Endothelial cell (in vitro differentiated cells): ENCODE measurements around the gene C1orf21. TPM values are rescaled to one million over a fixed set of nuclear protein-coding genes. Genes with fewer than 3 reads are reported as not detected.

ENCODE experiments used
- DNase-seq: peaks from one replicate; pipeline ENCODE4 v3.0.0; 2021; ENCODE audit warnings: low spot score
- H3K27ac Mint-ChIP-seq: one replicate; pipeline ENCODE4 v1.8.0; 2021; ENCODE audit warnings: mixed read lengths, inconsistent platforms; ENCODE audit not compliant: unreplicated experiment
- H3K27me3 Mint-ChIP-seq: one replicate; pipeline ENCODE4 v1.8.0; 2021; ENCODE audit warnings: mild to moderate bottlenecking, moderate library complexity, mixed read lengths, inconsistent platforms; ENCODE audit not compliant: unreplicated experiment
- H3K36me3 Mint-ChIP-seq: one replicate; pipeline ENCODE4 v1.8.0; 2021; ENCODE audit warnings: mild to moderate bottlenecking, low read depth, mixed read lengths, inconsistent platforms; ENCODE audit not compliant: unreplicated experiment
- H3K4me1 Mint-ChIP-seq: one replicate; pipeline ENCODE4 v1.8.0; 2021; ENCODE audit warnings: mild to moderate bottlenecking, mixed read lengths, inconsistent platforms; ENCODE audit not compliant: unreplicated experiment
- H3K4me3 Mint-ChIP-seq: one replicate; pipeline ENCODE4 v1.8.0; 2021; ENCODE audit warnings: mild to moderate bottlenecking, mixed read lengths, inconsistent platforms; ENCODE audit not compliant: unreplicated experiment
- H3K9me3 Mint-ChIP-seq: one replicate; pipeline ENCODE4 v1.8.0; 2021; ENCODE audit warnings: mixed read lengths, inconsistent platforms; ENCODE audit not compliant: unreplicated experiment
- CTCF ChIP-seq: fragments of 200-600 bp; sonication (generic); IDR thresholded peaks from one replicate; pipeline ENCODE4 v1.5.0; 2021; ENCODE audit warnings: antibody characterized with exemption; ENCODE audit not compliant: unreplicated experiment
- total RNA-seq: library from RNA; stranded (reverse); fragmentation: NEBNext Ultra II Directional; extraction: Animal tissue kit (Norgen Biotek cat#: 25700); gene quantifications from one replicate; pipeline ENCODE4 v1.2.1, GENCODE V29; 2021; ENCODE audit not compliant: unreplicated experiment

C1orf21 gene
- total RNA-seq, 1 donor from 2014 or later: 7.5 TPM

DNA sequence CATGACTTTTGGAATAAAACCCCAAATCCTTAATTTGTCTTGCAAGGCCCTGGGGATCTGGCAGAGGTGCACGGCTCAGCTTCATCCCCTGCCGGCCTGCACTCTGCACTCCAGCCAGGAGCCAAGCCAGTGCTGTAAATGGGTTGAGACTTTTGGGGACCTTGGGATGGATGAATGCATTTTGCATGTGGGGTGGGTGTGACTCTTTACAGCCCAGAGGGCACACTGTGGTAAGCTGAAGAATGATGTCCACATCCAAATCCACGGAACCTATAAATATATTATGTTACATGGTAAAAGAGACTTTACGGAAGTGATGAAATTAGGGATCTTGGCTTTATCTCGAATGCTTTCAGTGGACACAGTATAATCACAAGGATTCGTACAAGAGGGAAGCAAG lies 190.0 kb downstream of the C1orf21 start:
- H3K27ac Mint-ChIP-seq: no peak overlapping the region

GRCh38 chr1:184577319-184577718 lies 190.5 kb downstream of the C1orf21 start:
- no peak for TF ChIP-seq CTCF
- H3K27ac Mint-ChIP-seq: no peak overlapping the region
- no peak overlapping the region for H3K4me3 Mint-ChIP-seq
- no peak for DNase-seq
- H3K9me3 Mint-ChIP-seq: no peaks in the 10 kb centered on the region
- H3K4me1 Mint-ChIP-seq: peaks cover 5% of the 10 kb centered on the region
- H3K27me3 Mint-ChIP-seq: peaks cover 1% of the 10 kb centered on the region
- H3K36me3 Mint-ChIP-seq: no peaks in the 10 kb centered on the region

More for the DNA sequence above, 190.0 kb downstream of the C1orf21 start:
- DNase-seq: no peak
- H3K36me3 Mint-ChIP-seq: no peaks in the 10 kb centered on the region
- H3K4me3 Mint-ChIP-seq: no peak overlapping the region
- peaks cover 1% of the 10 kb centered on the region for H3K27me3 Mint-ChIP-seq
- H3K4me1 Mint-ChIP-seq: peaks cover under 1% of the 10 kb centered on the region
- no peak for TF ChIP-seq CTCF
- H3K9me3 Mint-ChIP-seq: no peaks in the 10 kb centered on the region

- no peak overlapping the region for H3K27ac Mint-ChIP-seq
- no peaks in the 10 kb centered on the region for H3K27me3 Mint-ChIP-seq
- no peaks in the 10 kb centered on the region for H3K9me3 Mint-ChIP-seq
- DNase-seq: no peak
- H3K4me1 Mint-ChIP-seq: peaks cover 6% of the 10 kb centered on the region
- TF ChIP-seq CTCF: no peak
- no peak overlapping the region for H3K4me3 Mint-ChIP-seq
- H3K36me3 Mint-ChIP-seq: no peaks in the 10 kb centered on the region
Observed at GRCh38 chr1:184582411-184582810, 195.6 kb downstream of the C1orf21 start.

GRCh38 chr1:184583849-184584248 lies 197.0 kb downstream of the C1orf21 start:
- Mint-ChIP-seq H3K9me3 (no peaks in the 10 kb centered on the region), H3K4me1 (peaks cover 6% of the 10 kb centered on the region), H3K27ac (no peak overlapping the region), H3K4me3 (no peak overlapping the region), H3K27me3 (no peaks in the 10 kb centered on the region), H3K36me3 (no peaks in the 10 kb centered on the region)
- TF ChIP-seq CTCF: no peak
- no peak for DNase-seq

GRCh38 chr1:184588701-184589100 lies 201.9 kb downstream of the C1orf21 start:
- H3K9me3 Mint-ChIP-seq: no peaks in the 10 kb centered on the region
- H3K27me3 Mint-ChIP-seq: no peaks in the 10 kb centered on the region
- H3K4me1 Mint-ChIP-seq: no peaks in the 10 kb centered on the region
- no peaks in the 10 kb centered on the region for H3K36me3 Mint-ChIP-seq
- DNase-seq: no peak
- no peak overlapping the region for H3K4me3 Mint-ChIP-seq
- no peak overlapping the region for H3K27ac Mint-ChIP-seq
- TF ChIP-seq CTCF: no peak
